ENCODE measurements around the gene CYP24A1.

The CYP24A1 gene

GRCh38 chr20:54201268-54201846 is 27.6 kb upstream of the CYP24A1 start:
- no peak for DNase-seq (ENCODE audit: low read depth)

- DNase-seq (ENCODE audit: low read depth) = no peak
Observed at GRCh38 chr20:54200487-54201267, 26.9 kb upstream of the CYP24A1 start.

DNA sequence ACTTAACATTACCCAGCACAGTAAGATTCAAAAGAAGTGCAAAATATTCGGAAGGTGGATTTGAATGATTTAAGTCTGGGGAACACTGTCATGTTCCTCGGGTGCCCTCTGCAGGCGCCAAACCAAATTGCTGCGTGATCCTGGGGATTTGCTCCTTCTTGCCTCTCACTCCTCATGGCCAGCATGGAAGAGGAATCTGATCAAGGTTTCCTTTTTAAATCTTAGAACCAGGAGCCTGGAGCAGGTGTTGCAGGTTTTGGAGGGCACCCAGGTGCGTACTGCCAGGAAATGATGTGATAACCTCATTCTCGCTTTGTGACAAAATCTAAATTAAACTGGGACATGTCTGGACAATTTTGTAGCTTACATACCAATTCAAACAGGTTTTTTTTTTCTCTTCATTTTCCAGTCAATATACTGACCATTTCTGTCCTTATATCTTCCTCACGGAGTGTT is 26.0 kb upstream of the CYP24A1 start:
- peak; percentile 40 for DNase-seq (ENCODE audit: low read depth)

DNA sequence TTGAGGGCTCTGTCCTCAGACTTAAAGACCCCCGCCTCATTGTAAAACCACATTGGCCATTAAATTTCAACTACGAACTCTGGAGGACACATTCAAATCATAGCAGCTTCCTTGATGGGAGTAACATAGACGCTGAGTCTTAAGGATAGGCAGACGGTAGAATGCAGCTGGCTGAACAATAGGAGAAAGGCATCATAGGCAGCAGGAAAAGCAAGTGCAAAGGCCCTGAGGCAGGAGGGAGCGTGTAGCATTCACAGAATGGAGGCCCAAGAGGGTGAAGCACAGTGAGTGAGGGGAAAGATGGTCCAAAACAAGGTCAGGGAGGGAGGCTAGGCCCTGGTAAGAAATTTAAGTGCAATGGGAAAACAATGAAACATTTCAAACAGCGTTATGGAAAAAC is 25.5 kb upstream of the CYP24A1 start:
- DNase-seq (ENCODE audit: low read depth) = no peak

DNA sequence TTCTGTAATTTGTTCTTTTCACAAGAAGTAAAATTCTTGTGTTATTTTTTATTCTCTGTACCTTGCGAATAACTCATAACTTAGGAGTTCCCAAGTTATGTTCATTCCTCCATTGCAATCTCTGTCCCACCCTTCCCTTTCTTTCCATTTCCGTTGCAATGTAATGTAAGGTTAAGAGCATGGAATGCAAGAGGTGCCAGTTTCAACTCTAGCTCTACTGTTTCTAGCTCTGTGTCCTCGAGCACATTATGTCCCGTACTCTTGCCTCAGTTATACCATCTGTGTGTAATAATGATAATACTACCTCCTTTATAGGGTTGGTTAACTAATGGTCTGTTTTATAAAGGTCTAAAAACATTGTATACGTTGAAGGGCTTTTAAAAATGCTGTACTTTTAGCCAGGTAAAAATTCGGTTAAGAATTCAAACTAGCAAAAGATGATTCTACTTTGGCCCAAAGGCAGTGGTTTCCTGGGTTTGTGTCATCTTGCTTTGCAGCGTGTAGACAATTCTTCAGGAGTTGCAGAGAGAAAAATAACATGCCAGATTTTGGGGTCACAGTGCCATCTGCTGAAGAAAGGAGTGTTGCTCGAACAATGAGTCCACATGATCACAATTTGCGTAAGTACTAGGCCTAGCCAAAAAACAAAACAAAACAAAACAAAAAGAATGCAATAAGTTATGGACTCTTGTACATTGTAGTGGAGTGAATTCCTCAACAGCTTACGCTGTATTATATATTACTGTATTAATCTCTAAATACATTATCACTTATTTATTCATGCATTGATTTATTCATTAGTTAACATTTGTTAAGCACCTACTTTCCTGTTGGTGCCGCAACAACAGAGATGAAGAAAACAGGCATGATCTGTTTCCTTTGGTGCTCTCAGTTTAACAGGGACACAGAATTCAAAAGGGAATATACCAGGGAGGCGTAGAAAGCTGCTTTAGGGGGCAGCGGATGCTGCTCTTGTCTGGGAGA is 24.1 kb upstream of the CYP24A1 start:
- DNase-seq (ENCODE audit: low read depth) = no peak

DNA sequence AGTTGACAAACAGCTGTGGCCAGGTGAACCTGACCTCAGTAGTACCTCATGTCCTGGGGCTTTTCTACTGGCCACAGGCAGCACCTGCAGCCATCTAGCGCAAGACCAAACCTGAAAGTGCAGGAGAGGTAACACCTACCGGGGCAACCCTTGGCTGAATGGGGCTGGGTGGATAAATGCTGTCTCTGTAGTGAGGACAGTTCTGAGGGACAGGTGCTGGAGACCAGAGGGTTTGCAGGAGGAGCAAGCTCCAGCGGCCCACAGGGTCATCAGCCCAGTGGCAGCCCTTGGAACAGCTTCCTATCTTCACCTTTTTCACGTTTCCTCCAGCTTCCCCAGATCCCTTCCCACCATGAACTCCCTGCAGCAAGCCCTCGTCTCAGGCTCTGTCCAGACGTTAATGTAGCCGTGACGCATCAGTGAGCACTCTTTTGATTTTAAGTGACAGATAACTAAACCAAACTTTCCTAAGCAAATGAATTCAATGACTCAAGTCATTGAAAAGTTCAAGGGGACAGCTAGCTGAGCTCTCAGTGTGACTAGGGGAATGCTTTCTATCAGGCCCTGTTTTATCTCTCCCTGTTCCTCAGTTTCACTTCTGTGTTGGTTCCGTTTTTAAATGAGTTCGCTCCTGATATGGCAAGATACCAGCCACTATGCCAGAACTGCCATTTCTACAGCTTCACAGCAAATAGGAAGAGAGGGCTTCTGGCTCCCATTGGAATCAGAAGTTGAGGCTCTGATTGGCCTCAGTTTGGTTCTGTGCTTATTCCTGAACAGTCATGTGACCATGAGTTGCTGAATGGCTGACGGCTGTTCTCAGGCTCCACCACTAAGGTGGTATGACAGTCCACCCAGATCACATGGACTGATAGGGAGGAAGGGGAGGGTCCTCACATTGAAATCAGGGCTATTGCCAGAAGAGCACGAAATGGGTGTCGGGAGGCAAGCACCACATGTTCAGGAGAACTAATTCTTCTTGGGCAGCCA is 22.0 kb upstream of the CYP24A1 start:
- DNase-seq (ENCODE audit: low read depth) = no peak

GRCh38 chr20:54194724-54195438 is 21.1 kb upstream of the CYP24A1 start:
- no peak for DNase-seq (ENCODE audit: low read depth)

DNA sequence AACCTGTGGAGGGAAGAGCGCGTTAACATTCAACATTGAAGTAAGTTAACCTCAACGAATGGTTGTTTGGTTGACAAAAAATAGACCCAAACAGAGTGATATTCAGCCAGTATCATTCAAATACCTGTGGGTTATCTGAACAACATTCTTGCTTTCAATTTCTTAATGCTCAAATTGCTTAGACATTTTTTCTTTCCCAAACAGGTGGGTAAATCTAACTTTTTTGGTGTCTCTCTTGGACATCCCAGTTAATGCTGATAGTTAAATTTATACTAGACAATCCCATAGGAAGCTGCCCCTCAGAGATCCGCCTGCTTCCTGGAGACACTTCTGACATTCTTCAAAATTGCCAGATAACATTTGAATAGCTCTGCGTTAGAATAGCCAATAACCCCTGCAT is 20.0 kb upstream of the CYP24A1 start:
- no peak for DNase-seq (ENCODE audit: low read depth)

- no peak for DNase-seq (ENCODE audit: low read depth)
Observed at GRCh38 chr20:54190217-54190616, 16.4 kb upstream of the CYP24A1 start.

GRCh38 chr20:54189630-54190029 is 15.8 kb upstream of the CYP24A1 start:
- no peak for DNase-seq (ENCODE audit: low read depth)

- no peak for DNase-seq (ENCODE audit: low read depth)
Observed at GRCh38 chr20:54188132-54188849, 14.5 kb upstream of the CYP24A1 start.

- no peak for DNase-seq (ENCODE audit: low read depth)
Observed at GRCh38 chr20:54184904-54185626, 11.3 kb upstream of the CYP24A1 start.

GRCh38 chr20:54184071-54184470 is 10.3 kb upstream of the CYP24A1 start:
- no peak for DNase-seq (ENCODE audit: low read depth)

DNA sequence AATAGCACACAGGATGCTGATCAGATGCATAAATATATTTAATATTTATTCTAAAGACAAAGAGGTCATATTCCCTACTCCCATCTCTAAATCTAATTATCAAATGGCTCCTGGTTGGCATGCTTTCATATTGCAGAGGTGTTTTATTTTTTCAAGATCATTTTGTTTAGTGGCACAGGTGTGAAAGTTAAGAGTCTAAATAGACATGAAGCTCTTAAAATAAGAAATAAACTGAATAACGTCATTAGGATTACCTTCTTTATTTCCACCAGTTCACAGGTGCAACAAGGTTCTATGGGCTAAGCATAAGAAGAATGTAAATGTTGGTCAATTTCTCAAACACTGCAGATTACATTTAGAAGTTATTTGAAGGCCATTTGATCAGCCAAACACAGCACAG is 7.1 kb upstream of the CYP24A1 start:
- no peak for DNase-seq (ENCODE audit: low read depth)

GRCh38 chr20:54179946-54180345 is 6.2 kb upstream of the CYP24A1 start:
- no peak for DNase-seq (ENCODE audit: low read depth)

- no peak for DNase-seq (ENCODE audit: low read depth)
Observed at GRCh38 chr20:54178256-54178655, 4.5 kb upstream of the CYP24A1 start.

GRCh38 chr20:54177378-54177777 is 3.6 kb upstream of the CYP24A1 start:
- no peak for DNase-seq (ENCODE audit: low read depth)

- DNase-seq (ENCODE audit: low read depth) = no peak
Observed at GRCh38 chr20:54176610-54177009, 2.8 kb upstream of the CYP24A1 start.

DNA sequence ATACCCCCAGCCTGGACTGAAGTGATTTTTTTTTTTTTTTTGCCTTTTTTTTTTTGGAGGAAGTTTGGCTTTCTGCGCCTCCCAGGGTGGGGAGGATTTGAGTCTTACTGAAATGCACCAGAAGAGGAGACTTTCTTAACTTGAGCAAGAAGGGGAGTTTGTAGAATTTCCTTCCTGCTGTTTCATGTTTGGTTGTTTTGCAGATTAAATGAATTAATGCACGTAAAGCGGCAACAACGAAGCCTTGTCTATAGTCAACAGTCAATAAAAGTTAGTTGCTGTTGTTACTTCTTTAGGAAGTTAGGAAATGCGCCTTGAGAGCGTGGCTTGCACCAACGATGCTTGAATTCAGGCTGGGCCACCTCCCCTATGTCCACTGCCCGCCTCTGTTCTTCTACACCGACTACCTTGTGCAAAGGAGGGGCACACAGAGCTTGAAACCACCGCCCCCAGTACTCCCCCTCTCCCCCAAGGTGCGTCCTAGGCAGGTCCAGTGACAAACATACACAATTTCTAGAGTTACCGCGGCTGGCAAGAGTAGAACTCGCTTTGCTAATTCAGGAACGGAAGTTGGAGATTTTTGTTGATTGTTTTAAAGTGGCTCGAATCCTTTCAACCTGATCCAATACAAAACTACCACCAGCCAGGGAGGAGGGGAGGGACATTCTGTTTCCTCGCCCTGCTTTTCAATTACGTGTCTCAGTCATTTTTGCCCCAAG is 830 bp upstream of the CYP24A1 start:
- no peak for DNase-seq (ENCODE audit: low read depth)
